Lower leg skin (tissue), 3 donors: ENCODE results near the gene MGMT.

Source experiments
- CTCF ChIP-seq, 3 donors: fragments of 450-650 bp; IDR thresholded peaks; one replicate each; pipeline ENCODE4 v1.5.1; 2016; ENCODE audit warnings: antibody characterized with exemption in 3 of 3, mild to moderate bottlenecking in 3 of 3, moderate library complexity in 2 of 3
- POLR2A ChIP-seq, 2 donors: fragments of 450-650 bp; IDR thresholded peaks; one replicate each; pipeline ENCODE4 v1.6.1; 2016 to 2017; ENCODE audit warnings: antibody characterized with exemption in 2 of 2, mild to moderate bottlenecking in 1 of 2, moderate library complexity in 1 of 2

DNA sequence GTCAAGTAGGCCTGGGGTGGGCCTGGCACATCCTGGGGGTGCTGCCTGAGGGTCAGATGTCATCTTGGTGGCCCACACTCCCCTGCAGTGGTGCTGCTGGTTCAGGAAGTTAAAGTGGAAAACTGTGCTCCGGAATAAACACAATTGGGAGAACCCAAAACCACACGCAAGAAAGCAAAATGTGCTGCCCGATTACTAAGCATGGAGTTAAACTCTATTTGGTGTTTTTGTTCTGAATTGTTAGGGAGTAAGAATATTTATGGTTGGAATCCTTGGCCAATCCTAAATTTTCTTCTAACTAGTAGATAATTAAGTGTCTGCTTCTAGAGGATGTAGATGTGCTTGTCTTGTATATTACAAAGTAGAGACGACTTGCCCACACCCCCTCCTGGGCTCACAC, 131.4 kb downstream of the MGMT start:
- TF ChIP-seq CTCF (IDR thresholded peaks at IDR 0.05) (no peak), POLR2A (IDR thresholded peaks at IDR 0.05) (no peak)
